NCI-H1092 treated with DMSO at 0.1 percent for 48 hours (cell line): ENCODE measurements around the gene CCSER1.
A peak's percentile ranks its signal among the peaks of the same experiment; 100 is the strongest.

Experiments
- DNase-seq: peaks from one replicate; lab custom pipeline; 2025; lab: John Stamatoyannopoulos, UW

The CCSER1 gene

GRCh38 chr4:90198086-90198847 lies 71.1 kb downstream of the CCSER1 start:
- no peak for DNase-seq

DNA sequence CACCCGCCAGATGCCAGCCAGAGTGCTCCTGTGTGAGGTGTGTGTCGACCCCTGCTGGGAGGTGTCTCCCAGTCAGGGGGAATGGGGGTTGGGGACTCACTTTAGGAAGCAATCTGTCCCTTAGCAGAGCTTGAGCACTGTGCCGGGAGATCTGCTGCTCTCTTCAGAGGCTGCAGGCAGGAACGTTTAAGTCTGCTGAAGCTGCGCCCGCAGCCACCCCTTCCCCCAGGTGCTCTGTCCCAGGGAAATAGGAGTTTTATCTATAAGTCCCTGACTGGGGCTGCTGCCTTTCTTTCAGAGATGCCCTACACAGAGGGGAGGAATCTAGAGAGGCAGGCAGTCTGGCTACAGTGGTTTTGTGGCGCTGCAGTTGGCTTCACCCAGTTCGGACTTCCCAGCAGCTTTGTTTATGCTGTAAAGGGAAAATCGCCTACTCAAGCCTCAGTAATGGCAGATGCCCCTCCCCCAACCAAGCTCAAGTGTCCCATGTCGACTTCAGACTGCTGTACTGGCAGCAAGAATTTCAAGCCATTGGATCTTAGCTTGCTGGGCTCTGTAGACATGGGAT lies 80.8 kb downstream of the CCSER1 start:
- no peak for DNase-seq

DNA sequence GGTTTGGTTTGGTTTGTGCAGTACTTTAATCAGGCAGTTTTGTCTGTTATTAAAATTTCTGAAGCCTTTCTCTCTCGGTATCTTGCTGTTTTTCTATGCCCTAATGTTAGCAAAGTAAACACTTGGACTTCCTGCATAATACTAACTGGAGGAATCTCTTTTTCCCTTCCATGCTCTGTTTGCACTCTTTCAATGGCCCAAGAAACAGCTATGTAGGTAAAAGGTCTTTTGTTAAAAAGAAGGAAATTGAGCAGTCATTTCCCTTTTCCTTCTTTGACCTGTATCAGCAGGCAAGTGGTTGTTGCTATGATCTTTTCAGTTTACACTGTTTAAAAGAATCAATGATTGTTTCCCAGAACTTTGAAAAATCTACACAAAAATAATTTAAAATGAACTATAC lies 82.7 kb downstream of the CCSER1 start:
- DNase-seq, result no peak

DNA sequence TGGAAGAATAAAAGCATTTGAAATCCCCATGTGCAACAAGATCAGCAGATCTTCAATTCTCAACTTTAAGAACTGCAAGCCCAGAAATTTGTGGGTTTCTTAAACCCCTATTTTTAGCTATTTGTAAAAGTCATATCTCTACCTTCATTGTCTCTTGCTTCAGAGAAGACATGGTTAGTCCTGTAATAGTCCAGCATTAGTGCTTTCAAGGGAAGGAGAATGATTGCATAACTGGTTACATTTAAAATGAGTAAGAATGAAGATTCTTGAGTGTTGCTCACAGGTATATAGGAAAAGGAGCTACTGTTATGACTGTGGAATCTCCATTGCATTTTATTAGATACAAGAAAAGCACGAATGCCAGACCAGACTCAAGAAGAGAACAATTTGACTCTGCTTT lies 84.0 kb downstream of the CCSER1 start:
- no peak for DNase-seq

DNA sequence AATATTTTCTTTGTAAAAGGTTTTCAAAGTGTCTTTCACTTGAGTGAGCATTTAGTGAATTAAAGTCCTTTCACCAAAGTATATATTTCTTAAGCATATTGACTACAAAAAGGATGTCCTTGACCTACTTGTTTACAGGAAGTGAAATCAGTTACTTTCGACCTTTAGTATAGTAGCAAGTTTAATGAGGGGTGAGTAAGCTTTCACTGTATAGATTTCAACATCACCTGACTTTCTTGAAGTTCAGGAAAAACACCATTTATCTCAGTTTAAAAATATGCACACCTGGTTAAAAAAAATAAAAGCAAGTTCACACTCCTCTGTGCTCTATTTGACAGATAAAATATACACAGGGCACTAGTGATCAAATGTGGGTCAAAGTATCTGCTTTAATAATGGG lies 88.1 kb downstream of the CCSER1 start:
- DNase-seq, result no peak

DNA sequence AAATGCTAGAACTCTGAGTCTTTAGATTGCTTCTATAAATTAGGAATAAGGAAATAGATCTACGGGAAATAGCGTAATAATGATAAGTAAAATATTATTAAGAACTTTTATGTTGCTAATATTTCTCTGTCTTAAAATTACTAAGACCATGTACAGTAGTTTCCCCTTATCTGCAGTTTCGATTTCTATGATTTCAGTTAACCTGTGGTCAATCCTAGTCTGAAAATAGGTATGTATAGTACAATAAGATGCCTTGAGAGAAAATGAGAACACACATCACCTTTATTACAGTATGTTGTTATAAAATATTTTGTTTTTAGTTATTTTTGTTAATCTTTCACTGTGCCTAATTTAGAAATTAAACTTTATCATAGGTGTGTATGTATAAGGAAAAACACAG lies 92.6 kb downstream of the CCSER1 start:
- no peak for DNase-seq

DNA sequence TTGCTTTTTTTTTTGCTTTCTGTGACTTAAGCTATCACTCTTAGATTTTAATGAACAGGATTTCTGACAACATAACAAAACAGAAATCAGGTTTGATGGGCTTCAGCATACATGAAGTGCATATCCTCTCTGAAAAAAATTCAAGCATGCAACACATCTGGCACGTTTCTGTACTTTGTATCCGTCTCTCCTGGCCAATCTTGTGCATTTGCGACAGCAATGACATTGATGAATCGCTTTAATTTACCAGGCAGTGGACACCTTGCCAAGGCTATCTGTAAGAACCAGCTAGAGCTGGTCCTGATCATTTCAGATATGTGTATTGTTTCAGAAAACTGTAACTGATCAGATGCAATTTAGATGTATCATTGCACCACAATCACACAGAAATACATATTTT lies 93.3 kb downstream of the CCSER1 start:
- no peak for DNase-seq

GRCh38 chr4:90226734-90227133 lies 99.5 kb downstream of the CCSER1 start:
- DNase-seq, result no peak

DNA sequence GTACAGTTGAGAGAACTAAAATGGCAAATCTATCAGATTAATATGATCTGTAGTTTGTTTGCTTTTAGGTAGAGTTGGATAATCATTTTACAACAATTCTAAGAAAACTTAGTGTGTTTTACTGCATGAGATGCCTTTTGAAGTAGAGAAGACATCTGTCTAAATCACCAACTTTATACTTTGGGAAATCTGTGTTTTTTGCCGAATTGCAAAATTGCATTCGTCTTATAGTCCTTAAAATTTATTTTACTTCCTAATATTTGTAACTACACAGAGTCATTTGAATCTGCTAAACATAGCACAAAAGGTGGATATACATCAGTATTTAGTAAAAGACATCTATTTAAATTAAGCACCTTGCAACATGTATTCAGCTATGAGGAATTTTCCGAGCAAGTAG lies 100.0 kb downstream of the CCSER1 start:
- no peak for DNase-seq

GRCh38 chr4:90234916-90235547 lies 107.8 kb downstream of the CCSER1 start:
- DNase-seq, result peak; percentile 80

- DNase-seq, result no peak
Measured at GRCh38 chr4:90237751-90238530, 110.7 kb downstream of the CCSER1 start.

DNA sequence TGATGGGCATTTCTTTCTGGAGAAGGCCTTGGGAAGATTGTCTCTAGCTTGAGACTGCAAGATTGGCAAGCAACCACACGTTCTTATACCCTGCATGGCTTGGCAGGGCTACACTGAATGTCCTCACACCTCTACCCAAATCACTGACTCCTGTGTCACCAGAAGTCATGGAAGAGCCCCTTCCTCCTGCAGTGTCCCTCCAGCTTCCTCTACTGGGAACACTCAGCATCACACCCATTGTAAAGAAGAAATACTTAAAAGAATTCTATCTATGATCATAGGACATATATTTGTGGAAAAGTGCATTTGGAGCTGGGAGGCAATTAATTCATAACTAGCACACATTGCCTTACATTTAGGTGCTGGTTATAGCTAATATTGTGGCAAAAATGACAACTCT lies 113.1 kb downstream of the CCSER1 start:
- DNase-seq, result no peak

- DNase-seq, result no peak
Measured at GRCh38 chr4:90241008-90241407, 113.8 kb downstream of the CCSER1 start.

GRCh38 chr4:90245837-90246236 lies 118.6 kb downstream of the CCSER1 start:
- no peak for DNase-seq

GRCh38 chr4:90246816-90247215 lies 119.6 kb downstream of the CCSER1 start:
- no peak for DNase-seq

GRCh38 chr4:90254357-90254756 lies 127.2 kb downstream of the CCSER1 start:
- DNase-seq, result no peak

- no peak for DNase-seq
Measured at GRCh38 chr4:90274175-90274574, 147.0 kb downstream of the CCSER1 start.

GRCh38 chr4:90280954-90281353 lies 153.8 kb downstream of the CCSER1 start:
- no peak for DNase-seq

- no peak for DNase-seq
Measured at GRCh38 chr4:90281541-90282355, 154.6 kb downstream of the CCSER1 start.

DNA sequence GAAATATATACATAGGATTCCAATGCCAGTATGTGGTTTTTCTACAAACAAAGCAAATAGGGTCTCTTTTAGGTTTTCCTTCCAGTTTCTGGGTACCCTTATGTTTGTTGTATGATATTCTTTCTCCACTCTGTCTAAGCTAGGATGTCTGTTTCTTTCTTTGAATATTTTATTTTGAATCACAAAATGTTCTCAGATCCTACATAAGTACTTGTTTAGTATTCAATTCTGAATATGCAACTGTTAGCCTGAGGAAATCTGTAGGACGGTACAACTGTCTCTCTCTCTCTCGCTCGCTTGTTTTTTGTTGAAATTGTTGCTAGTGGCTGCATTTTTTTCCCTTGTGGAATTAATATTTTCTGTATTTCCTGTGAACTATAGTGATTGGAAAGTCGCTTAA lies 163.2 kb downstream of the CCSER1 start:
- DNase-seq, result no peak

- no peak for DNase-seq
Measured at GRCh38 chr4:90292438-90292837, 165.2 kb downstream of the CCSER1 start.

- peak; percentile 29 for DNase-seq
Measured at GRCh38 chr4:90293320-90293719, 166.1 kb downstream of the CCSER1 start.
